Spinal cord (tissue), 10 donors: ENCODE data around the gene CD300LG. TPM values are rescaled to one million over a fixed set of nuclear protein-coding genes. Genes with fewer than 3 reads are reported as not detected.
"Not testable (repeated sequence)": the region's sequence is repeated elsewhere in the genome, so short reads cannot be mapped to it uniquely, and the experiment has no call there.

Source experiments
- DNase-seq, 6 donors: peaks; one replicate each; pipeline versions ENCODE4 v3.0.0 to v3.0.0-alpha.2; 2013 to 2015; ENCODE audit warnings: low spot score in 6 of 6, low read depth in 4 of 6
- H3K27ac ChIP-seq: one replicate; pipeline ENCODE4 v1.5.1; 2013; ENCODE audit warnings: low read depth, low read length, control low read depth
- H3K27me3 ChIP-seq: one replicate; pipeline ENCODE4 v1.6.1; 2013; ENCODE audit warnings: low read length; ENCODE audit not compliant: control insufficient read depth, insufficient read depth
- H3K36me3 ChIP-seq: one replicate; pipeline ENCODE4 v1.6.1; 2013; ENCODE audit warnings: low read length; ENCODE audit not compliant: control insufficient read depth, insufficient read depth
- H3K4me1 ChIP-seq: one replicate; pipeline ENCODE4 v1.6.1; 2013; ENCODE audit warnings: low read length; ENCODE audit not compliant: control insufficient read depth, insufficient read depth
- H3K4me3 ChIP-seq: one replicate; pipeline ENCODE4 v1.5.1; 2013; ENCODE audit warnings: low read depth, low read length, control low read depth
- H3K9me3 ChIP-seq: one replicate; pipeline ENCODE4 v1.6.1; 2013; ENCODE audit warnings: low read length; ENCODE audit not compliant: control insufficient read depth, insufficient read depth
- WGBS: methylation state at CpG from one replicate; pipeline ENCODE4 v1.1.5; 2013; ENCODE audit warnings: missing lambda C conversion rate; ENCODE audit not compliant: insufficient coverage; 5-methylcytosine and 5-hydroxymethylcytosine counted together
- polyA plus RNA-seq, 2 donors: library from polyadenylated mRNA; unstranded; fragments of 120-200 nt; gene quantifications; one replicate each; pipeline ENCODE4 v1.2.1, GENCODE V29; 2013; ENCODE audit not compliant: insufficient read length in 2 of 2
- total RNA-seq, 2 donors: library from RNA; depleted of rRNA in 1 of 2; stranded (reverse); fragments of 120-200 nt in 1 of 2; fragments of >200 nt in 1 of 2; gene quantifications; one replicate each; pipeline versions ENCODE4 v1.2.3 to v1.2.4, GENCODE V29; 2013 to 2014
- donor health status: healthy.

CD300LG gene
- total and polyA plus RNA-seq, 4 donors: 0.39 to 0.69 (median 0.40) TPM

DNA sequence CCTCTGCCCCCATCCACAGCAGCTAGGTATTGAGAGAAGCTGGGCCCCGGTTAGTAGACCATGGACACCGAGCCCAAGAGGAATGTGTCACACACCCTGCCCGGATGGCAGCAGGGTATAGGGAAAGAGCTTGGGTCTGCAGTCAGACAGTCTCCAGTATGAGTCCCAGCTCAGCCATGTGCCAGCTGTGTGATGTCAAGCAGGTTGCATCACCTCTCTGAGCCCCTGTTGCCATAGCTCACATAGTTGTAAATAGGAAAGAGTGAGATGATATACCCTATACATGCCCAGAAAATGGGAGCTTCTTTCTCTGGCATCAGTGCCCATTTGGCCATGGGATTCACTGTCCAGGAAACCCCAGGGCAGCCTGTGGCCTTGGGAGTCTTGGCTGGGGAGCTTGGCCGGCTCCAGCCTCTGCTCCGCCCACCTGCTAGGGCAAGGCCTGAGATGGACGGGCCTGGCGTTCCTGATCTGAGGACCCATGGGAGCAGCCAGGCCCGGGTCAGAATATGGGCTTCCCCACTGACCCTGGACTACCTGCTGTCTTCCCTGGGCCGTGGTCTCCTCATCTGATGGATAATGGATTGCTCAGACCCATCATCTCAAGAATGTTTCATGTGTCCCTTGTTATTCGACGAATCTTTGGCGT lies 13.2 kb downstream of the CD300LG start:
- Histone ChIP-seq H3K36me3 (no peaks in the 10 kb centered on the region), H3K27me3 (peaks cover 2% of the 10 kb centered on the region), H3K9me3 (no peaks in the 10 kb centered on the region), H3K27ac (no peak overlapping the region), H3K4me1 (peaks cover 16% of the 10 kb centered on the region), H3K4me3 (no peak overlapping the region)
- WGBS: 81% methylated on average over 9 of the region's 12 CpGs
- DNase-seq: no peak

DNA sequence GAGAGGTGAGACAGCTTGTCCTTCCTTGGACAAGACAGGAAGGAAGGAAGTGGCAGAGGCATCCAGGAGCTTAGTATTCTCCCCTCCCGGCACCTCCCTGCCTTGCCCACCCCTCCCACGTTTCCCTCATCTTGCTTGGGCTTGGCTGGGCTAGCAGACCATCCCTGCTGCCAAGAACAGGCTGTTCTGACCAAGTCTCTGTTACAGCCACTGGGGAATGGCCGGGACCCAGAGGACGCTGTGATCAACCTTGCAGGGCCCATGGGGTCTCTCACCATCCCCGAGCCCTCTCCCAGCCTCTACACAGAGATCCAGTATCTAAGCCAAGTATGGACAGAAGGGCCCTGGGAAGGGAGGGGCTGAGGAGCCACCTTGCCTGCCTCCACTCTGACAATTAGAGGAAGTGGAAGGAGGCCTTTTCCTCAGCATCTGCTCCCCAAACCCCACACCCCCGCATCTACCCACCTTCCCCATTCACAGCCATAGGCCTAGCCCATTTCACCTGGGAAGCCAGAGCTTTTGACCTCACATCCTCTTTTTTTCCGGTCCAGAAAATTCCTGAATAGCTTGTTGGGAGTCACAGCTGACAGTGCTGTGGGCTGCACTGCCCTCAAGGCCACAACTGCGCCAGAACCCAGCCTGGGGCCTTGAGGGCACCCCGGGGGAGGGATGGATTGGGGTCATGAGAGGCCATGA lies 14.1 kb downstream of the CD300LG start:
- 57% methylated on average over 7 of the region's 9 CpGs for WGBS
- Histone ChIP-seq H3K27me3 (peaks cover 2% of the 10 kb centered on the region), H3K4me3 (no peak overlapping the region), H3K9me3 (no peaks in the 10 kb centered on the region), H3K36me3 (no peaks in the 10 kb centered on the region), H3K27ac (no peak overlapping the region), H3K4me1 (peaks cover 16% of the 10 kb centered on the region)
- no peak for DNase-seq

- WGBS: 93% methylated on average over 6 of the region's 9 CpGs
- H3K9me3 ChIP-seq: no peaks in the 10 kb centered on the region
- no peak for DNase-seq
- H3K36me3 ChIP-seq: no peaks in the 10 kb centered on the region
- no peaks in the 10 kb centered on the region for H3K27me3 ChIP-seq
- peaks cover 13% of the 10 kb centered on the region for H3K4me1 ChIP-seq
- H3K27ac ChIP-seq: no peak overlapping the region
- no peak overlapping the region for H3K4me3 ChIP-seq
Measured at GRCh38 chr17:43861960-43862359, 15.0 kb downstream of the CD300LG start.

GRCh38 chr17:43864161-43864984 lies 17.4 kb downstream of the CD300LG start:
- no peak for DNase-seq
- H3K4me1 ChIP-seq: peaks cover 3% of the 10 kb centered on the region
- H3K9me3 ChIP-seq: no peaks in the 10 kb centered on the region
- H3K27ac ChIP-seq: no peak overlapping the region
- 89% methylated on average over 3 of the region's 4 CpGs for WGBS
- H3K27me3 ChIP-seq: no peaks in the 10 kb centered on the region
- H3K4me3 ChIP-seq: no peak overlapping the region
- no peaks in the 10 kb centered on the region for H3K36me3 ChIP-seq

DNA sequence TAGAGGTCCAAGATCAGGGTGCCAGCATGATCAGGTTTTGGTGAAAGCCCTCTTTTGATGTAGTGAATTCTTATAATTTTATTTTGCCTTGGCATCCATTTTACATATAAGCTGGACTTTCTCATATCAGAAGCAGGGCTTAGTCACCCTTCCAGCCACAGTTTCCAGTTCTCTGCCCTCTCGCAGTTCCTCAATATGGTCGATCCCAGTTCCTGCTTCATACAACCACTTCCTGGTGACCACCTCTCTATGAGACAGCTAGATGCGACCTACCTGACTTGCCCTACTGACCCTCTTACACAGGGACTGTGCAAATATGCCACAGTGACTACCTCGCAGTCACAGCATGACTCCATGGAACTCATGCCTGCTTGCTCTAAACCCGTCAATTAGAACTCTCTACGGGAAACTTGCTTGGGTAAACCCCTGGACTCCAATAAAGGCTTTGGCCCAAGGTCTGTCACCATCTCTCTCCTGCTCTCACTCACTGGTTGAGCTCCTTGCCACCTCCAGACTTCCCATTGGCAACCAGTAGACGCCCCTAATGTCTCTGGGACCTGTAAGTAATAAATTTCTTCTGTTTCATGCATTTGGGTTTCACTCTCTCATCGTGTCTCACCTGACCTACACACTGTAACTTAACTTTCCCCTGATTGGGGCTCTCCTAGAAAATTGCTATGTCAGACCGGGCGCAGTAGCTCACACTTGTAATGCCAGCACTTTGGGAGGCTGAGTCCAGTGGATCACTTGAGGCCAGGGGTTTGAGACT lies 21.4 kb downstream of the CD300LG start:
- 90% methylated on average over 10 of the region's 10 CpGs for WGBS

DNA sequence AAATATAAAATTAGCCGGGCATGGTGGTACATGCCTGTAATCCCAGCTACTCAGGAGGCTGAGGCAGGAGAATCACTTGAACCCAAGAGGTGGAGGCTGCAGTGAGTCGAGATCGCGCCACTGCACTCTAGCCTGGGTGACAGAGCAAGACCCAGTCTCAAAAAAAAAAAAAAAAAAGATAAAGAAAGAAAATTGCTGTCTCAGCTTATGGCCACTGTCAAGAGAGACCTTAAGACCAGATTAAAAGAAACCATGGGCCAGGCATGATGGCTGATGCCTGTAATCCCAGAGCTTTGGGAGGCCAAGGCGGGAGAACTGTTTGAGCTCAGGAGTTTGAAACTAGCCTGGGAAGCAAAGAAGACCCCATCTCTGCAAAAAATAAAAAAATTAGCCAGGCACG lies 22.1 kb downstream of the CD300LG start:
- H3K4me3 ChIP-seq, H3K36me3 ChIP-seq, H3K9me3 ChIP-seq: not testable (repeated sequence)

More for the DNA sequence above, 21.4 kb downstream of the CD300LG start:
- Histone ChIP-seq H3K36me3 (no peaks in the 10 kb centered on the region), H3K4me1 (no peaks in the 10 kb centered on the region), H3K27me3 (no peaks in the 10 kb centered on the region), H3K27ac (no peak overlapping the region), H3K4me3 (no peak overlapping the region), H3K9me3 (no peaks in the 10 kb centered on the region)
- DNase-seq: no peak

DNA sequence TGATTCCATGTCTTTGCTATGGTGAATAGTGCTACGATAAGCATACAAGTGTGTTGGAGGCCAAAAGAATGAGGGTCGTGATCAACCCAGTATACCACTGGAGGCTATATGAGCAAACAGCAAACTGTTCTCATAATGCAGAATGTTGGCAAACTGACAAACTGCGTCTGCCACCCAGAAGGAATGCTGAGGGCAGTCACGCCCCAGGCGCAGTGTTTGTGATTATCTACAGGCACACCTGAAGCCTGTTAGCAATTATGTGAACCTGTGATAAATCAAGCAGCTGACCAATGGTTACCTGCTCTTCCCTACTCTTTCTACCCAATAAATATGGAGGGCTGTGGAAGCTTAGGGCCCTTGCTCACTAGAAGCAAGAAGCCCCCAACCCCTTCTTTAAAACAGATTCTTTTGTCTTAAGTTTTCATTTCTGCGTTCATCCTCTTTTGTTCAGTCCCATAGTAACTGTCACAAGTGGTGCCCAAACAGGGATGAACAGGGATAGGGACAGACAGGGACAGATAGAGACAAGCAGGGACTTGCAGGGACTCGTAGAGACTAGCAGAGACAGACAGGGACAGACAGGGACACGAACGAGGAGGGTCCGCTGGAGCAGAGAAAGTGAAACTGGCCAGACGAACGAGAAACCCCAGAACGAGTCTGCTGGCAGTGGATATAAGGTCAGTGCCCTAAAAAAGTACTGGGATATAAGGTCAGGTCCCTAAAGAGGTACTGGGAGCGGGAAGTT lies 25.1 kb downstream of the CD300LG start:
- 75% methylated on average over 9 of the region's 14 CpGs for WGBS
- no peaks in the 10 kb centered on the region for H3K27me3 ChIP-seq
- peaks cover 15% of the 10 kb centered on the region for H3K36me3 ChIP-seq
- no peaks in the 10 kb centered on the region for H3K9me3 ChIP-seq
- no peaks in the 10 kb centered on the region for H3K4me1 ChIP-seq
- no peak for DNase-seq
- H3K4me3 ChIP-seq: no peak overlapping the region
- no peak overlapping the region for H3K27ac ChIP-seq

More for the DNA sequence above, 22.1 kb downstream of the CD300LG start:
- not testable (repeated sequence) for H3K27me3 ChIP-seq, DNase-seq, H3K27ac ChIP-seq, H3K4me1 ChIP-seq
- 100% methylated on average over 1 of the region's 6 CpGs for WGBS

GRCh38 chr17:43873091-43873490 lies 26.1 kb downstream of the CD300LG start:
- 50% methylated on average over 1 of the region's 5 CpGs for WGBS
- H3K4me1 ChIP-seq: no peaks in the 10 kb centered on the region
- H3K9me3 ChIP-seq: no peaks in the 10 kb centered on the region
- H3K27ac ChIP-seq: no peak overlapping the region
- peaks cover 25% of the 10 kb centered on the region for H3K36me3 ChIP-seq
- no peak for DNase-seq
- H3K27me3 ChIP-seq: no peaks in the 10 kb centered on the region
- H3K4me3 ChIP-seq: no peak overlapping the region

- Histone ChIP-seq H3K9me3 (no peaks in the 10 kb centered on the region), H3K36me3 (peaks cover 32% of the 10 kb centered on the region), H3K27me3 (no peaks in the 10 kb centered on the region), H3K4me1 (peaks cover 6% of the 10 kb centered on the region), H3K4me3 (no peak overlapping the region), H3K27ac (no peak overlapping the region)
- no peak for DNase-seq
- WGBS: 100% methylated on average over 1 of the region's 6 CpGs
Measured at GRCh38 chr17:43873815-43874214, 26.8 kb downstream of the CD300LG start.
